GM12878 (cell line): ENCODE data around the gene SDK2. TPM values are rescaled to one million over a fixed set of nuclear protein-coding genes. Genes with fewer than 3 reads are reported as not detected.
A peak's percentile ranks its signal among the peaks of the same experiment; 100 is the strongest.

ENCODE experiments used
- ATAC-seq: fragments of 200-7000 bp; cut with Tn5 transposase; 3 replicates; pipeline ENCODE4 v1.9.1; 2020; ENCODE audit warnings: mild to moderate bottlenecking, moderate library complexity
- BruUV-seq: library from RNA; stranded (reverse); fragments of 400-500 nt; replicated peaks from 2 replicates; lab custom pipeline; 2021; lab: Mats Ljungman, UMichigan
- CTCF ChIA-PET: fragments of 300-600 bp; sonication (Branson Sonifier 250); formaldehyde crosslinking; extraction: SDS; loops from one replicate; lab custom pipeline; 2021; ENCODE audit warnings: inconsistent platforms; lab: Yijun Ruan, JAX
- POLR2A ChIA-PET: fragments of 350-600 bp; formaldehyde crosslinking; extraction: SDS; loops from one replicate; lab custom pipeline; 2021; ENCODE audit warnings: inconsistent platforms; lab: Charles Lee
- RAD21 ChIA-PET: fragments of 300-600 bp; sonication (Branson Sonifier 250); formaldehyde crosslinking; loops from one replicate; lab custom pipeline; 2023; ENCODE audit warnings: antibody characterized with exemption; ENCODE audit not compliant: unreplicated experiment; lab: Charles Lee
- SMC1A ChIA-PET: fragments of 300-600 bp; sonication (Branson Sonifier 250); formaldehyde crosslinking; loops from one replicate; lab custom pipeline; 2023; ENCODE audit not compliant: unreplicated experiment, uncharacterized antibody; lab: Charles Lee
- DNase-seq: peaks from one replicate; pipeline ENCODE4 v3.0.0-alpha.2; 2011; ENCODE audit warnings: low read depth, low spot score
- FAIRE-seq: peaks from 3 replicates; lab custom pipeline; 2011; peaks lifted over from hg19 to GRCh38; lab: Jason Lieb, UNC
- H2AFZ ChIP-seq: 2 replicates; pipeline ENCODE4 v1.6.0; 2011; ENCODE audit warnings: low read depth, low read length, control low read depth; ENCODE audit not compliant: control insufficient read depth
- H3K27ac ChIP-seq: 2 replicates; pipeline ENCODE4 v1.5.1; 2011; ENCODE audit warnings: control low read depth; ENCODE audit not compliant: control insufficient read depth, insufficient read depth
- H3K27me3 ChIP-seq, 2 experiments: replicated peaks in 1 of 2; 2 replicates each; pipeline versions ENCODE4 v1.6.0 to v1.6.1; 2011; ENCODE audit warnings: low read length in 1 of 2; ENCODE audit not compliant: control insufficient read depth in 2 of 2, insufficient read depth in 2 of 2
- H3K36me3 ChIP-seq, 2 experiments: 2 replicates each; pipeline ENCODE4 v1.5.1; 2011; ENCODE audit warnings: low read length in 1 of 2; ENCODE audit not compliant: control insufficient read depth in 2 of 2, insufficient read depth in 2 of 2
- H3K4me1 ChIP-seq: 2 replicates; pipeline ENCODE4 v1.6.1; 2011; ENCODE audit warnings: mild to moderate bottlenecking, low read length, moderate library complexity, mixed read lengths; ENCODE audit not compliant: control insufficient read depth, insufficient read depth
- H3K4me2 ChIP-seq: 2 replicates; pipeline ENCODE4 v1.6.0; 2011; ENCODE audit warnings: control low read depth; ENCODE audit not compliant: control insufficient read depth, insufficient read depth
- H3K4me3 ChIP-seq: fragments of 200-600 bp; sonication (generic); 2 replicates; pipeline ENCODE4 v1.5.1; 2016
- H3K79me2 ChIP-seq: 2 replicates; pipeline ENCODE4 v1.6.0; 2011; ENCODE audit warnings: low read length; ENCODE audit not compliant: control insufficient read depth, insufficient read depth
- H3K9ac ChIP-seq: 2 replicates; pipeline ENCODE4 v1.8.0; 2011; ENCODE audit warnings: low read length, control low read depth, mixed read lengths; ENCODE audit not compliant: control insufficient read depth, insufficient read depth
- H3K9me3 ChIP-seq: replicated peaks from 3 replicates; pipeline ENCODE4 v1.5.1; 2011; ENCODE audit warnings: mild to moderate bottlenecking, low read length; ENCODE audit not compliant: control insufficient read depth, insufficient read depth
- H4K20me1 ChIP-seq: 2 replicates; pipeline ENCODE4 v1.6.0; 2011; ENCODE audit not compliant: control insufficient read depth, insufficient read depth
- MYB ChIP-seq: fragments of 150-350 bp; IDR thresholded peaks from 2 replicates; pipeline ENCODE4 v1.6.1; 2014; ENCODE audit warnings: mild to moderate bottlenecking, low read depth, low read length, borderline replicate concordance
- STAT3 ChIP-seq: IDR thresholded peaks from 2 replicates; pipeline ENCODE4 v1.6.1; 2011; ENCODE audit warnings: low read depth, low read length, improper control_type of control experiment
- YBX1 ChIP-seq: fragments of 450-650 bp; IDR thresholded peaks from 2 replicates; pipeline ENCODE4 v1.6.1; 2016; ENCODE audit warnings: antibody characterized with exemption
- in situ Hi-C: fragments of 300-500 bp; cut with MboI; formaldehyde crosslinking; loops from 9 replicates; pipeline ENCODE4 v1.14.3; 2018; ENCODE audit warnings: mixed read lengths
- intact Hi-C: fragments of 100-400 bp; cut with micrococcal nuclease; formaldehyde crosslinking; loops from one replicate; pipeline ENCODE4 v1.14.2; 2022; ENCODE audit not compliant: unreplicated experiment
- polyA plus RNA-seq, 11 experiments: library from polyadenylated mRNA; depleted of rRNA in 4 of 11; unstranded in 6 of 11; stranded (reverse) in 5 of 11; fragments of >200 nt; fragmentation: Nextera tagmentation in 4 of 11; fragmentation: Illumina TruSeq in 1 of 11; extraction: Ambion mirVana in 4 of 11; extraction: Trizol in 1 of 11; gene quantifications; 1 replicate in 1 of 11; 2 replicates in 10 of 11; pipeline versions ENCODE4 v1.2.1 to v1.2.3, GENCODE V29; 2011 to 2016; ENCODE audit warnings: inconsistent platforms in 2 of 11, missing spikeins in 2 of 11, low read depth in 1 of 11
- total RNA-seq, 4 experiments: library from RNA; depleted of rRNA in 3 of 4; stranded (reverse); fragments of >200 nt in 3 of 4; fragmentation: Illumina TruSeq in 1 of 4; extraction: Trizol in 1 of 4; gene quantifications; 2 replicates each; pipeline versions ENCODE4 v1.2.1 to v1.2.3, GENCODE V29; 2013 to 2021
- TF ChIP-seq, protein P1 (sequence below): fragments of 450-650 bp; IDR thresholded peaks from 2 replicates; pipeline ENCODE4 v1.6.1; 2016; ENCODE audit warnings: mild to moderate bottlenecking, moderate library complexity, borderline replicate concordance

Gene SDK2
- total and polyA plus RNA-seq, 10 of the 15 experiments (the other 5 are each of a cell fraction or from before 2014, with no cell fraction given), result 0.03 to 0.08 (median 0.03) TPM; not detected in 7

DNA sequence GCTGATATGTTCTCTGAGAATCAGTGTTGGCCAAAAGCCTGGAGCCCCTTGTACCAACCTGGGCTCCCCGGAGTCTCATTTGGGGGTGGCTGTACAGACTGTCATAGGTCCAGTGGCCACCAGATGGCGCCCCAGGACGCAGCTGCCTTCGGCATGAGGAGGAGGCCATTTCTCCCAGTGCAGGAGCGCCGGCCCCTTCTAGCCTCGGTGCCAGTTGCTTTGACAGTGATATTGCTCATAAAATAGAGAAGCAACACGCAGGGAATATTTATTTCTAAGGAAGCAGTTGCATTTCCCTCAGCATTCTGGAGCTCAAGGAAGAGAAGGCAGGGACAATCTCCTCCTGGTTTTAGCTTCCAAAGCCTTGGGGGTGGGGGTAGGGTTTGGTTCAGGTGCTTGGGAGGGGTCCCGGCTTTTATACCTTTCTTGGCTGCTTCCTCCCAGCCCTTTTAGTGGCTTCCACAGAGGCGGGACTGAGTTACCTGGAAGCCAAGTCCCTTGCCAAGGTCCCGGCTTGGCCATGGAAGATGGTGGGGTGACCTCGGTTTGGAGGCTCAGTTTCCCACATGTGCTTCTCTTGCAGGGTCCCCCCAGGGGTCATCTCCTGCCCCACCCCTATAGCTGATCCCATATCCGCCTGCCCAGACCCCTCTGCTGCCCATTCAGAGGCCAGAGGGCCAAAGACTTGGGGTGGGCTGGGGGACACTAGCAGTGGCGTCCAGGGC lies 214.6 kb downstream of the SDK2 start (continued):
- TF ChIP-seq MYB (no peak), STAT3 (no peak)
- TF ChIP-seq, all 136 proteins: peak for 5

DNA sequence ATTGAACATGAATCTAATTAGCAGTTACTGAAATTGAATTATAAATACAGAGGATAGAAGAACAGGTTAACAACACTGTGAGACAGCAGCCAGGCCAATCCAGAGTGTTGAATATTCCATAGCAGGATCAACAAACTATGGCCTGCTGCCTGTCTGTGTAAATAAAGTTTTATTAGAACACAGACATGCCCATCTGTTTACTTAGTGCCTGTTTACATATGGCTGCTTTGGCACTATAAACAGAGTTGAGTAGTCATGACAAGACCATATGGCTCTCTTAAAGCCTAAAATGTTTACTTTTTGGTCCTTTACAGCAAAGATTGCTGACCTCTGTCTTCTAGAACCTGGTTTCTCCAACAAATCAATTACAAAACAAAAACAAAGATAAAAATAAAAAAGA lies 217.0 kb downstream of the SDK2 start:
- RAD21 ChIA-PET, result no interaction called here
- H2AFZ ChIP-seq, result no peak overlapping the region
- POLR2A ChIA-PET, result no interaction called here
- no peaks in the 10 kb centered on the region for H3K9me3 ChIP-seq
- in situ Hi-C loops (no loop called here), intact Hi-C loops (no loop called here)
- H3K27ac ChIP-seq, result no peak overlapping the region
- no peaks in the 10 kb centered on the region for H3K4me1 ChIP-seq
- no peaks in the 10 kb centered on the region for H3K36me3 ChIP-seq
- FAIRE-seq, result no peak
- SMC1A ChIA-PET, result no interaction called here
- H3K4me3 ChIP-seq, result no peak overlapping the region
- CTCF ChIA-PET, result interaction anchor here (1.5 to 1.9 kb wide), 2 partner anchors 10 to 749 kb away, joined by 3 to 5 read pairs; no protein-coding TSS in a partner anchor
- H3K27me3 ChIP-seq, result no peaks in the 10 kb centered on the region
- H3K79me2 ChIP-seq, result no peaks in the 10 kb centered on the region
- no peak for TF ChIP-seq YBX1
- TF ChIP-seq, protein P1, sequence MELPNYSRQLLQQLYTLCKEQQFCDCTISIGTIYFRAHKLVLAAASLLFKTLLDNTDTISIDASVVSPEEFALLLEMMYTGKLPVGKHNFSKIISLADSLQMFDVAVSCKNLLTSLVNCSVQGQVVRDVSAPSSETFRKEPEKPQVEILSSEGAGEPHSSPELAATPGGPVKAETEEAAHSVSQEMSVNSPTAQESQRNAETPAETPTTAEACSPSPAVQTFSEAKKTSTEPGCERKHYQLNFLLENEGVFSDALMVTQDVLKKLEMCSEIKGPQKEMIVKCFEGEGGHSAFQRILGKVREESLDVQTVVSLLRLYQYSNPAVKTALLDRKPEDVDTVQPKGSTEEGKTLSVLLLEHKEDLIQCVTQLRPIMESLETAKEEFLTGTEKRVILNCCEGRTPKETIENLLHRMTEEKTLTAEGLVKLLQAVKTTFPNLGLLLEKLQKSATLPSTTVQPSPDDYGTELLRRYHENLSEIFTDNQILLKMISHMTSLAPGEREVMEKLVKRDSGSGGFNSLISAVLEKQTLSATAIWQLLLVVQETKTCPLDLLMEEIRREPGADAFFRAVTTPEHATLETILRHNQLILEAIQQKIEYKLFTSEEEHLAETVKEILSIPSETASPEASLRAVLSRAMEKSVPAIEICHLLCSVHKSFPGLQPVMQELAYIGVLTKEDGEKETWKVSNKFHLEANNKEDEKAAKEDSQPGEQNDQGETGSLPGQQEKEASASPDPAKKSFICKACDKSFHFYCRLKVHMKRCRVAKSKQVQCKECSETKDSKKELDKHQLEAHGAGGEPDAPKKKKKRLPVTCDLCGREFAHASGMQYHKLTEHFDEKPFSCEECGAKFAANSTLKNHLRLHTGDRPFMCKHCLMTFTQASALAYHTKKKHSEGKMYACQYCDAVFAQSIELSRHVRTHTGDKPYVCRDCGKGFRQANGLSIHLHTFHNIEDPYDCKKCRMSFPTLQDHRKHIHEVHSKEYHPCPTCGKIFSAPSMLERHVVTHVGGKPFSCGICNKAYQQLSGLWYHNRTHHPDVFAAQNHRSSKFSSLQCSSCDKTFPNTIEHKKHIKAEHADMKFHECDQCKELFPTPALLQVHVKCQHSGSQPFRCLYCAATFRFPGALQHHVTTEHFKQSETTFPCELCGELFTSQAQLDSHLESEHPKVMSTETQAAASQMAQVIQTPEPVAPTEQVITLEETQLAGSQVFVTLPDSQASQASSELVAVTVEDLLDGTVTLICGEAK, result peak; percentile 80
- no peak overlapping the region for H3K9ac ChIP-seq
- no peak overlapping the region for H3K4me2 ChIP-seq
- H4K20me1 ChIP-seq, result no peaks in the 10 kb centered on the region
- no TSS peak for BruUV-seq
- DNase-seq, result no peak
- ATAC-seq, result no peak
